Kidney (tissue), 14 donors: Measurements from ENCODE around the gene PHETA1. TPM values are rescaled to one million over a fixed set of nuclear protein-coding genes. Genes with fewer than 3 reads are reported as not detected.

Experiments used
- DNase-seq, 5 donors: peaks; one replicate each; pipeline ENCODE4 v3.0.0-alpha.2; 2013 to 2020
- FAIRE-seq: peaks from 2 replicates; lab custom pipeline; 2012; peaks lifted over from hg19 to GRCh38; lab: Jason Lieb, UNC
- H3K27ac ChIP-seq, 2 donors: one replicate each; pipeline ENCODE4 v1.7.0; 2013; ENCODE audit warnings: low read depth in 2 of 2, low read length in 2 of 2, inconsistent platforms in 1 of 2
- H3K27me3 ChIP-seq: one replicate; pipeline ENCODE4 v1.7.1; 2013; ENCODE audit warnings: low read length, inconsistent platforms; ENCODE audit not compliant: control insufficient read depth, insufficient read depth
- H3K36me3 ChIP-seq, 3 donors: one replicate each; pipeline versions ENCODE4 v1.7.0 to v1.7.1; 2013; ENCODE audit warnings: low read length in 3 of 3, control low read depth in 1 of 3, inconsistent platforms in 1 of 3; ENCODE audit not compliant: insufficient read depth in 3 of 3, control insufficient read depth in 2 of 3
- H3K4me1 ChIP-seq, 3 donors: one replicate each; pipeline versions ENCODE4 v1.7.0 to v1.7.1; 2013; ENCODE audit warnings: low read length in 3 of 3, inconsistent platforms in 1 of 3, low read depth in 1 of 3; ENCODE audit not compliant: control insufficient read depth in 2 of 3, insufficient read depth in 2 of 3
- H3K4me3 ChIP-seq, 3 donors: one replicate each; pipeline versions ENCODE4 v1.7.0 to v1.8.1; 2013; ENCODE audit warnings: low read length in 3 of 3, control low read depth in 1 of 3, inconsistent platforms in 1 of 3
- H3K9ac ChIP-seq, 3 donors: one replicate each; pipeline versions ENCODE4 v1.7.0 to v1.7.1; 2013; ENCODE audit warnings: low read length in 3 of 3, control low read depth in 1 of 3, inconsistent platforms in 1 of 3
- H3K9me3 ChIP-seq, 3 donors: one replicate each; pipeline versions ENCODE4 v1.7.0 to v1.7.1; 2013; ENCODE audit warnings: low read length in 3 of 3, control low read depth in 1 of 3, inconsistent platforms in 1 of 3; ENCODE audit not compliant: control insufficient read depth in 2 of 3, insufficient read depth in 1 of 3
- intact Hi-C: fragments of 100-400 bp; cut with DNase I; formaldehyde crosslinking; loops from one replicate; pipeline ENCODE4 v1.11.1; 2022
- polyA plus RNA-seq: library from polyadenylated mRNA; stranded (reverse); fragments of 350-450 nt; fragmentation: Illumina TruSeq; extraction: RNeasy Lipid Tissue Mini Kit (QIAGEN cat#74804); gene quantifications from one replicate; pipeline ENCODE4 v1.2.3, GENCODE V29; 2014; ENCODE audit warnings: low read depth, low replicate concordance; ENCODE audit not compliant: insufficient read depth
- total RNA-seq: library from RNA; stranded (reverse); fragmentation: NEBNext Ultra II Directional; extraction: Animal tissue kit (Norgen Biotek cat#: 25700); gene quantifications from one replicate; pipeline ENCODE4 v1.2.1, GENCODE V29; 2021
- TF ChIP-seq, protein P1 (sequence below): IDR thresholded peaks from 3 replicates; pipeline ENCODE4 v1.5.1; 2012; ENCODE audit warnings: mild to moderate bottlenecking, moderate library complexity, borderline replicate concordance; ENCODE audit not compliant: insufficient read depth; ENCODE audit errors: extremely low read depth
- donor health status: control.
- donor health status: control.
- donor health status: control.
- donor health status: control.
- donor health status: control.
- donor health status: DM: yes; HTN: yes; CAD: no.
- donor health status: Normal renal cell carcinoma (clear cell type).

The PHETA1 gene
- total and polyA plus RNA-seq, 2 donors from 2014 or later: 6.3 to 19.0 TPM

DNA sequence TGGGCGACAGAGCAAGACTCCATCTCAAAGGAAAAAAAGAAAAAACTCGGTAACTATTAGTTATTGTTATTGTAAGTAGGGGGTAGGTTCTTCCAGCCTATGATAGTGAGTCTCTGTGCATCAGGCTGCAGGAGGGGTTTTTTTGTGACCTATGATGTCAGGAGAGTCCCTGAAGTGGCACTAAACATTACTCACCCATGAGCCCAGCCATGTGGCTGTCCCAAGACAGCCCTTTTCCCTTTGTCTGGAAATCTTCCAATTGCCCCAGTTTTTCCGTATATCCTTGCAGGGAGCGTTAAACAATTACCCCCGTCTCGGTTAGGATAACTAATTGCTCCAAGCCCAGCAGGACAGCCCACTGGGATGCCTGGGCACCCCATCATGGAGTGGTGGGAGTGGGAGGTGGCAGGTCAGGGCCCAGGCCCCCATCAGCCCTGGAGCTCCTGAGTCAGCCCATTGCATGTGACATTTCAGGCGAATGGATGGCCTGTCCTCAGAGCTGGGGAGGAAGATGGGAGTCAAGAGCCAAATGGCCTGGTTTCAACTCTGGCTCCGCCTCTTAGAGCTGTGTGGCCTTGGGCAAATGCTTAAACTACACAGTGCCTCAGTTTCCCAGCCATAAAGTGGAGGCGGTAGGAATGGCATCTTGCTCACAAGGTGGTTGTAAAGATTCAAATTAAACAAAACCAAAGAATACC lies 16.4 kb downstream of the PHETA1 start:
- Histone ChIP-seq H3K4me3 (no peak overlapping the region), H3K4me1 (no peaks in the 10 kb centered on the region), H3K27ac (no peak overlapping the region), H3K9ac (no peak overlapping the region), H3K36me3 (no peaks in the 10 kb centered on the region), H3K9me3 (peaks cover 0 to 13% (median 0%) of the 10 kb centered on the region in 3 donors), H3K27me3 (no peaks in the 10 kb centered on the region)
- DNase-seq (no peak), FAIRE-seq (no peak)
- intact Hi-C loops: no loop called here
- TF ChIP-seq, protein P1, sequence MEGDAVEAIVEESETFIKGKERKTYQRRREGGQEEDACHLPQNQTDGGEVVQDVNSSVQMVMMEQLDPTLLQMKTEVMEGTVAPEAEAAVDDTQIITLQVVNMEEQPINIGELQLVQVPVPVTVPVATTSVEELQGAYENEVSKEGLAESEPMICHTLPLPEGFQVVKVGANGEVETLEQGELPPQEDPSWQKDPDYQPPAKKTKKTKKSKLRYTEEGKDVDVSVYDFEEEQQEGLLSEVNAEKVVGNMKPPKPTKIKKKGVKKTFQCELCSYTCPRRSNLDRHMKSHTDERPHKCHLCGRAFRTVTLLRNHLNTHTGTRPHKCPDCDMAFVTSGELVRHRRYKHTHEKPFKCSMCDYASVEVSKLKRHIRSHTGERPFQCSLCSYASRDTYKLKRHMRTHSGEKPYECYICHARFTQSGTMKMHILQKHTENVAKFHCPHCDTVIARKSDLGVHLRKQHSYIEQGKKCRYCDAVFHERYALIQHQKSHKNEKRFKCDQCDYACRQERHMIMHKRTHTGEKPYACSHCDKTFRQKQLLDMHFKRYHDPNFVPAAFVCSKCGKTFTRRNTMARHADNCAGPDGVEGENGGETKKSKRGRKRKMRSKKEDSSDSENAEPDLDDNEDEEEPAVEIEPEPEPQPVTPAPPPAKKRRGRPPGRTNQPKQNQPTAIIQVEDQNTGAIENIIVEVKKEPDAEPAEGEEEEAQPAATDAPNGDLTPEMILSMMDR: no peak

- no peaks in the 10 kb centered on the region for H3K4me1 ChIP-seq
- no peak overlapping the region for H3K4me3 ChIP-seq
- TF ChIP-seq, protein P1: no peak
- intact Hi-C loops: no loop called here
- no peak overlapping the region for H3K9ac ChIP-seq
- FAIRE-seq (no peak), DNase-seq (no peak)
- no peaks in the 10 kb centered on the region for H3K36me3 ChIP-seq
- H3K9me3 ChIP-seq: peaks cover 0 to 13% (median 0%) of the 10 kb centered on the region in 3 donors
- H3K27me3 ChIP-seq: no peaks in the 10 kb centered on the region
- H3K27ac ChIP-seq: no peak overlapping the region
These were observed 17.9 kb downstream of the PHETA1 start for GRCh38 chr12:111351026-111351425.

- TF ChIP-seq, protein P1: no peak
- no peak for DNase-seq
- intact Hi-C loops: no loop called here
These were observed 19.0 kb downstream of the PHETA1 start for GRCh38 chr12:111349748-111350520.

More at GRCh38 chr12:111349748-111350520, 19.0 kb downstream of the PHETA1 start:
- Histone ChIP-seq H3K4me3 (no peak overlapping the region), H3K9ac (no peak overlapping the region), H3K27me3 (no peaks in the 10 kb centered on the region), H3K4me1 (no peaks in the 10 kb centered on the region), H3K27ac (no peak overlapping the region), H3K36me3 (no peaks in the 10 kb centered on the region), H3K9me3 (peaks cover 0 to 13% (median 0%) of the 10 kb centered on the region in 3 donors)
- FAIRE-seq: no peak
